MG63 (cell line): Measurements from ENCODE around the gene PTPRG. TPM values are rescaled to one million over a fixed set of nuclear protein-coding genes. Genes with fewer than 3 reads are reported as not detected.
A peak's percentile ranks its signal among the peaks of the same experiment; 100 is the strongest.

ENCODE experiments used
- DNase-seq: peaks from one replicate; pipeline ENCODE4 v3.0.0-alpha.2; 2020
- H3K27me3 ChIP-seq: fragments of 250-450 bp; sonication (Bioruptor Pico); 2 replicates; pipeline ENCODE4 v1.5.1; 2020; ENCODE audit warnings: mild to moderate bottlenecking, moderate library complexity
- H3K36me3 ChIP-seq: fragments of 250-450 bp; sonication (Bioruptor Pico); 2 replicates; pipeline ENCODE4 v1.5.1; 2020; ENCODE audit warnings: mild to moderate bottlenecking, moderate library complexity
- H3K4me3 ChIP-seq: fragments of 250-450 bp; sonication (Bioruptor Pico); 2 replicates; pipeline ENCODE4 v1.5.1; 2020; ENCODE audit warnings: mild to moderate bottlenecking, moderate library complexity
- H3K9me3 ChIP-seq: fragments of 250-450 bp; sonication (Bioruptor Pico); 2 replicates; pipeline ENCODE4 v1.5.1; 2020; ENCODE audit warnings: mild to moderate bottlenecking, moderate library complexity
- total RNA-seq: library from RNA; depleted of rRNA; stranded (reverse); fragments of >200 nt; shearing (Covaris generic); gene quantifications from 2 replicates; pipeline ENCODE4 v1.2.3, GENCODE V29; 2014; ENCODE audit warnings: low replicate concordance

Gene PTPRG
- total RNA-seq, 1 experiment from 2014 or later = 3.1 TPM

DNA sequence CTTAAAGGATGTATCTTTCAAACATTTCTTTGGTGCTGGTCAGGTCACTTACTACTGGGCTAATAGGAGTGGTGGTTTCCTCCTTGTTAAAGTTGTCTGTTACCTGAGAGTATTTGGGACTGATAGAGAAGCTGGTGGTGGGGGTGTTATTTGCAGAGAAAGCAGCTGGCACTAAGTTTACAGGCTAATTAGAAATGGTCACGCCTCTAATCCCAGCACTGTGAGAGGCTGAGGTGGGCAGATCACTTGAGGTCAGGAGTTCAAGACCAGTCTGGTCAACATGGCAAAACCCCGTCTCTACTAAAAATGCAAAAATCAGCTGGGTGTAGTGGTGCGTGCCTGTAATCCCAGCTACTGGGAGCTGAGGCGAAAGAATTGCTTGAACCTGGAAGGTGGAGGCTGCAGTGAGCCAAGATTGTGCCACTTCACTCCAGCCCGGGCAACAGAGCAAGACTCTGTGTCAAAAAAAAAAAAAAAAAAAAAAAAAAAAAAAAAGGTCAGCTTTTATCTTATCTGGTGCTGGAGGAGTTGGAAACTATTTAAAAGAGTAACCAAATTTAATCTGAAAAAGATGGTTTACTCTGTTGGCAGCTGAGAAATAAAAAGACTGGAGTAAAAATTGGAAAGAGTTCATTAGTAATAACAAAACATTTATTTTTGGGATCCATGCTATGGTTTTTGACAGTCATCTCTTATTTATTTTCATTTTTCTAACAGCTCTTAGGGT, 332.6 kb downstream of the PTPRG start:
- Histone ChIP-seq H3K4me3 (no peak overlapping the region), H3K27me3 (no peaks in the 10 kb centered on the region), H3K9me3 (no peaks in the 10 kb centered on the region), H3K36me3 (no peaks in the 10 kb centered on the region)
- no peak for DNase-seq

DNA sequence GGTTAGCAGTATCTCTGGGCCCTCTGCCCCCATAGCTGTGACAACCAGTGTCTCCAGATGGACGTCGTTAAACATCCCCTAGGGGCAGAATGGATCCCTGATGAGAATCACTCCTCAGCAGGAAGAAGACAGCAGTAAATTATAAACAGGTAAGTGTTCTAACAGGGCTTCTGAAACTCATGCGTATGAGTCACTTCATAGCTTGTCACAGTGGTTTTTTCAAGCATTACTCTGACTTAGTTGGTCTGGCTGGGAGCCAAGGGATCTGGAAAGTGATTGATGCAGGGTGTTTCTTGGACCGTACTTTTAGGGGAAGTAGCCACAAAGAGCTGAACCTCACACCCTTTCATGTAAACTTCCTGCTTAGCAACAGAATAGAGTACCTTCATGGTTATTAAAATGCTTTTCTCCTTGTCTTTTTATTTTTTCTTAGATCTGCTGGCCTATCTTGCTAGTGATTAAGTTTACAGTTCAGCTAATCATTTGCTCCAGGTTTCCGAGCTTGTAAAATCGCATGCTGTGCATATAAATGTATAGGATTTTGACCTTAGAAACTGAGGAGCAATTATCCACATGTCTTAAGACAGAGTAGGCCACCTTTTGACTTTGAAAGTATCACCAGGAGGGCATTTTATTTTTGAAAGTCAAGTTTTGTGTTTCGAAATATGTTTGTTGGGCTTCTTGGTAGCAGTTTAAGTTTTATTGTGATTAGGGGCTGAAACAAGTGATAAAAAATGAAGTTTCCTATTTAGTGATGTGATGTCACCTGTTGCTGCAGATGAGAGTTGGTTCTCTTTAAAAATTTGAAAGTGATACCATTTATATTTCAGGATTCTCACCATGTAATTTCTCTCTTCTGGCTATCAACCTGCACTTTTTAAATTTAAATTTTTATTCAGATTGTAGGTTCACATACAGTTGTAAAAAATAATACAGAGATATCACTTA, 333.9 kb downstream of the PTPRG start:
- H3K4me3 ChIP-seq = no peak overlapping the region
- DNase-seq = peak; percentile 75
- no peaks in the 10 kb centered on the region for H3K27me3 ChIP-seq
- H3K36me3 ChIP-seq = no peaks in the 10 kb centered on the region
- H3K9me3 ChIP-seq = no peaks in the 10 kb centered on the region

DNA sequence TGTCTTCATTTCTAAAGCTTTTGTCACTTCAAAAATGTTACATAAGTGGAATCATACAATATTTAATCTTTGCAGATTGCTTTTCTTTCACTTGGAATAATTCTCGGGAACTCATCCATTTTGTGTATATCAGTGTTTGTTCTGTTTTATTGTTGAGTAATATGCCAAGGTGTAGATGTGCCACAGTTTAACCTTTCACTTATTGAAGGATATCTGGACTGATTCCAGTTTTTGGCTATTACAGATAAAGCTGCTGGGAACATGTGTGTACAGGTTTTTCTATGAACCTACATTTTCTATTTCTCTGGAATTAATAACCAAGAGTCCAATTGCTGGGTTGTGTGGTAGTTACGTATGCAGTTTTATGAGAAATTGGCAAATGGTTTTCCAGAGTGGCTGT, 334.9 kb downstream of the PTPRG start:
- Histone ChIP-seq H3K27me3 (no peaks in the 10 kb centered on the region), H3K9me3 (no peaks in the 10 kb centered on the region), H3K36me3 (no peaks in the 10 kb centered on the region), H3K4me3 (no peak overlapping the region)
- DNase-seq = no peak

DNA sequence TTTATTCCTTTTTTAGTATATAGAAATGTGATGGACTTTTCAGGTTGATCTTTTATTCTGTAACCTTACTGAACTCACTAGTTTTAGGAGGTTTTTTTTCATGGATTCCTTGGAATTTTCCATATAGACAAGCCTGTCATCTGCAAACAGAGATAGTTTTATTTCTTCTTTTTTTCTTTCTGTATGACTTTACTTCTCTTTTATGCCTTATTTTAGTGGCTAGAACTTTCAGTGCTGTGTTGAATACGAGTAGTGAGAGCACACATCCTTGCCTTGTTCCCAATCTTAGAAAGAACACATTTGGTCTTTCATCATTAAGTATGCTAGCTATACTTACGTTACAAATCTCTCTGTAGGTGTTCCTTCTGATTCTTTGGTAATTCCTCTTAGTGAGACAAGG, 336.5 kb downstream of the PTPRG start:
- Histone ChIP-seq H3K4me3 (no peak overlapping the region), H3K27me3 (no peaks in the 10 kb centered on the region), H3K36me3 (no peaks in the 10 kb centered on the region), H3K9me3 (no peaks in the 10 kb centered on the region)
- DNase-seq = no peak

DNA sequence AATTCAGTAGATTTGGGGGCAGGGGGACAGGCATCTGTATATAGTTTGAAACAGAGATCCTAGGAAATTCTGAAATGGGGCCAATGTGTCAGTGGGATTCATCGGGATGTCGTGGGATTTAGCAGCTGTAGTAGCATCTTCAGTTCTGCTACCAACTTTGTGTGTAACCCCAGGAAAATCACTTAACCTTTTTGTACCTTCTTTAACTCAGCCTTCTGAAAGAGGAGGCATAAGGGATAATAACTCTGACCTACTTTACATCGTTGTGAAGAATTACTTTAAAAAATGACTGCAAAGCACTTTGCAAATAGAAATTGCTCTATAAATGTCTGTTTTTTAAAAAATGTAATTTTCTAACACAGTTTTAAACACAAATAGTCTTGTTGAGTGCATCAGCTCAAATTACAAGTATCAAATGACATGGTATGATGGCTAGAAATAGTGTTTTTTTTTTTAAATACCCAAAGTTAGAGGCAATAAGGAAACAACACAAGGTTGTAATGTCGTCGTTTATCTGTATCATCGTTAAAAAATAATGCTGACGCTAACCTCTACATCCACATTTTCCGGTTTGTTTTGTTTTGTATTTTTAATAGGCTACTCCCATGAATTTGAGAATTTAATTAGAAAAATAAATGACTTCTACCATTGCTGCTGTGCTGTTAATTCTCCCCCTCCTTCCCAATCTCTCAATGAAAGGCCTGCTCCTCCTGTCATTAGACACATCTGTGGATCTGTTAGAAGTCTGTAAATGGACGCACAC, 338.5 kb downstream of the PTPRG start:
- H3K36me3 ChIP-seq = no peaks in the 10 kb centered on the region
- H3K4me3 ChIP-seq = no peak overlapping the region
- no peaks in the 10 kb centered on the region for H3K27me3 ChIP-seq
- H3K9me3 ChIP-seq = no peaks in the 10 kb centered on the region
- DNase-seq = no peak

DNA sequence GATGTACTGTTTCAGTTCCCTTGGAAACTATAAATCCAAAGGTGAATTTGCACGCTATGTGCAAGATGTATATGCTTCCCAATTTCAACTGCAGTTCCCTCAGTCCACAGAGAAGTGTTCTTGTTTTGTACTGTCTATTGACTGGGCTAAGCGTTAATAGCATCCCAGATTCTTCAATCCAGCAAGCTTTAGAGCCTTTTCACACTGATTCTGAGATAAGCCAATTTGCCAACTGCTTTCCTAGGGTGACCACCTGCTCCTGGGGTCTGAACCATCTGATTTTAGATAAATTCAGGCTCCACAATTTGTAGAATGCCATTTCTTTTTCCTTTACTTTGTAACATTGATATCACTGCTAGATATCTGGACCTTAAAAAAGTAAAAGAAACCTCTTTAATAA, 340.1 kb downstream of the PTPRG start:
- H3K27me3 ChIP-seq = no peaks in the 10 kb centered on the region
- H3K4me3 ChIP-seq = no peak overlapping the region
- no peak for DNase-seq
- H3K36me3 ChIP-seq = no peaks in the 10 kb centered on the region
- no peaks in the 10 kb centered on the region for H3K9me3 ChIP-seq

DNA sequence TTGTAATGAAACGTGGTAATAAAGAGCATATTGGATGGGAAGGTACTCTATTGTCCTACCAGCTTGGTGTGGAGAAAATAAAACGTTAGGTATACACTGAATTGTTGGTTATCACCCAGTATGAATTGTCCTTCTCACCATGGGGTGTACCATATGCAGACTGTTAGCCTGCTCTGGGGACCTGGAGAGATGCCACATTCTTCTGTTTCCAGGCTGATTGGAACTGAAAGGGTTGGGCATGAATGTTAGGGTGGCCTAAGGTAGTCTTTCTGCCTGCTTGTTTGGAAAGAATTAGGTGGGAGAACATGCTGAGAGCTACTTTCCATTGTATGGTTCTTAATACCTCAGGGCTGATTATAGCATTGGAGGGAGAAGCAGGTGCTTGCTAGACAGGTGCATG, 340.6 kb downstream of the PTPRG start:
- no peak for DNase-seq
- H3K4me3 ChIP-seq = no peak overlapping the region
- H3K36me3 ChIP-seq = no peaks in the 10 kb centered on the region
- H3K9me3 ChIP-seq = no peaks in the 10 kb centered on the region
- H3K27me3 ChIP-seq = no peaks in the 10 kb centered on the region

DNA sequence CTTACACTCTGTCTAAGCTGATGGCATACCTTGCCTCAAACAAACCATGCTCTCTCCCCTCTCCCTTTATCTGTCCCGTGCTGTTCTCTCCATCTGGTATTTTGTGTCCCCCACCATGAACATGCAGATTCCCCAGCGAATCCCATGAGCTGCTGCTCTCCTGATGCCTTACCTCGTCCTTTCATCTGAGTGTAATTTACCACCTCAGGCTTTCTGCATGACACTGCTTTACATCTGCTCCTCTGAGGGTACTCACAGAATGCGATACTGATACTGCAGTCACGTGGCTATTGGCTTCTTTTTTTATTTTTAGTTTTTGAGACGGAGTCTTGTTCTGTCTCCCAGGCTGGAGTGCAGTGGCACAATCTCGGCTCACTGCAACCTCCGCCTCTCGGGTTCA, 341.7 kb downstream of the PTPRG start:
- no peak for DNase-seq
- H3K27me3 ChIP-seq = no peaks in the 10 kb centered on the region
- H3K36me3 ChIP-seq = no peaks in the 10 kb centered on the region
- no peaks in the 10 kb centered on the region for H3K9me3 ChIP-seq
- no peak overlapping the region for H3K4me3 ChIP-seq

DNA sequence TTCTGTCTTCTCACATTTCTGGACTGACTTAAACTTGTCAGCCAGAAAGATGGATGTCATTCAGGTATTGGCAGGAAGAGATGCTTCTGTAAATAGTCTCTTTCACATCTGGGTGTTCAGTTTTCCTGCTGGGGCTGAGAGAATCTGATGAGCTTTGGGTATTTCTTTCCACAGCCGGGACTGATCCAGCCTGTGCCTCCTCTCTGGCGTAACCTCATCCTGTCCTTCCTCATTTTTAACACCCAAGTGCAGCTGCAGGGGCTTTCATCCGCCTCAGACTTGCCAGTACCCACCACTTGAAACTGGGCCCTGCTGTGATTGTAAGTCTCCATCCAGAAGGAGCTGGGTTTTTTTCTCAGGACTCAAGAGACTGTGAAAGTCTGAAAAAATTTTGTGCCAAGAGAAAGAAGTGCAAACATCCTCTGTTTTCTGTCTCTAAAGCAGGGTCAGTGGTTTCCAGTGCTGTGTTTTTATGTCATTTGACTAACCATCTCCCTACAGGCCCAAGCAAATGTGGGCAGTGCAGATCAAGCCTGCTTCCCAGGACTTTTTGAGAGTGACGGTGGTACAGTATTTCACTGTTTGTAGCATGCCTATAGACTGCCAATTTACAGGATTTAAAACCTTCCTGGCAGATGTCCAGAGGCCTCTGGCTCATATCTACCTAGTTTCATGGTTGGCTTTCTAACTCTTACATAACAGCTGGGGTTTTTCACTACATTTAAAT, 342.7 kb downstream of the PTPRG start:
- Histone ChIP-seq H3K4me3 (no peak overlapping the region), H3K9me3 (no peaks in the 10 kb centered on the region), H3K27me3 (no peaks in the 10 kb centered on the region), H3K36me3 (no peaks in the 10 kb centered on the region)
- peak; percentile 24 for DNase-seq

DNA sequence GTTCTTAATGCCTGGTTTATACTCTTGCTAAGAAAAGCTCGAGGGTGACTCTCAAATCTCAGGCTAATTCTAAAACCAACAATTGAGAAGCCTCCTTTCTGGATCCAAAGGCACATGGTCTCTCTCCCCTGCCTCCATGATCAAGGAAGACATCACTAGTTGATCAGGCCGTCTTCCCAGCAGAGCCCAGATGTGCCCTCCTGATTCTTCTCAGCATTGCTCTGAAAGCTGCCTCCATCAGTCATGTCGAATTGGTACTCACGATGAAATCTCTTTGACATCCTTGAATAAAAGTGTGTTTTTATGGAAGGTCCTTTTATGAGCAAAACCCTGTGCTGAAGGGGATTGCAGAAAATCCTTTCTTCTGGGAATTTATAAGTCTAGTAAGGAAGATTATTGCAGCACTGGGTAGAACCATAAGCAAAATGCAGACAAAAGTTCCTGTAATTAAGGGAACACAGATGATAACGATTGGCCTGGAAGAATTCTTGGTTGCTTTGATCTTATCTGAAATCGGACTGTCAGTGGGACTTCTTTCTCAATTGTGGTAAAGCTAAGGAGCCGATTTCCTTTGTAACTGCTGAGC, 345.9 kb downstream of the PTPRG start:
- no peaks in the 10 kb centered on the region for H3K36me3 ChIP-seq
- H3K27me3 ChIP-seq = no peaks in the 10 kb centered on the region
- no peak for DNase-seq
- no peaks in the 10 kb centered on the region for H3K9me3 ChIP-seq
- no peak overlapping the region for H3K4me3 ChIP-seq

DNA sequence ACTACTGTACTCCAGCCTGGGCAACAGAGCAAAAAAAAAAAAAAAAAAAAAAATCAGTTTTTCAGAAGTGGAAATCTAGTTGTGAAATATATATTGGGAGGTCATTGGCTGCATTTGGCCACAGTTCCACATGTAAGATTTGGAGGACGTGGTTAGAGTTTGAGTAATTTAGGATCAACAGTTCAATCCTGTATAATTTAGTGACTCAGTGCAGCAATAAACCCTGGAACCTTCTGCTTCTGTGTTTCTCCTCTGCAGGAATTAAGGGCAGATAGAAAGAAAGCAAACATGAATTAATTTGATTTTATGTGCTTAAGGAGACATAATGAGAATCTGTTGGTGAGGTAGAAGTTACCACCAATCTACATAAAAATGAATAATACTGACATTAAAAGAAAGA, 347.0 kb downstream of the PTPRG start:
- Histone ChIP-seq H3K9me3 (no peaks in the 10 kb centered on the region), H3K36me3 (no peaks in the 10 kb centered on the region), H3K4me3 (no peak overlapping the region), H3K27me3 (no peaks in the 10 kb centered on the region)
- DNase-seq = peak; percentile 2

DNA sequence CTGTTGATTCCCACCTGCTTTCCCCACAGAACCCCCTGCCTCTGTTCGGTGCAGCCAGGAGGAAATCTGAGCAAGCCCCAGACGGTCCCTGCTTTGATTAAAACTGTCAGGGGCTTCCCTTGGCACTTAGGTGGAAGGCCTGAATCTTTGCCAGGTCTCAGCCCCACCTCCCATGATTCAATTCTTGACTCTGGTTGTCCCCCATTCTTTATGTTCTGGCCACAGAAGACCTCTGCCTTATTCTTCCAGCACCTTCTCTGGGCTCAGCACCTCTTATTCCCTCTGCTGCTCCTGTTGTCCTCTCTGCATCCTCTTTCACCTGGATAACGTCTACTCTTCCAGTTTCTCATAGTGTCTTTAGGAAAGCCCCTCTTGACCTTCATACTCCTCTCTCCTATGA, 349.4 kb downstream of the PTPRG start:
- no peak for DNase-seq
- H3K36me3 ChIP-seq = no peaks in the 10 kb centered on the region
- H3K27me3 ChIP-seq = no peaks in the 10 kb centered on the region
- H3K9me3 ChIP-seq = no peaks in the 10 kb centered on the region
- H3K4me3 ChIP-seq = no peak overlapping the region

DNA sequence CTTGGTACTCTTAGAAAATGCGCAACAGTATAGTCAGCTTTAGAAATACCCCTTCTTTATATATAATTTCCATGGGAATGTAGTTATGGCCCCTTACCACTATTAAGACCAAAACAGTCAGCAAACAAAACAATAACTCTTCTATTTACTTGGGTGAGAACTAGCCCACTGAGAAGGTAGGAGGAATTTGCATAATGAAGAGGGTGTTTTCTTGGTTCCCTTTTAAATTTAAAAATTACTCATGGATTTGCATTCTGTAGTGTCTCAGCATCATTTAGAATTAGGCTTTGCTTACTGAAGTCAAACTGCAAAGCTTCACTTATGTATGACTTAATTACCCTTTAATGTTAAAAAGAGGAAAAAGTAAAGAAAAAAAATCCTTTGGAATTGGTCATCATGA, 350.8 kb downstream of the PTPRG start:
- H3K9me3 ChIP-seq = no peaks in the 10 kb centered on the region
- DNase-seq = no peak
- no peak overlapping the region for H3K4me3 ChIP-seq
- H3K36me3 ChIP-seq = no peaks in the 10 kb centered on the region
- H3K27me3 ChIP-seq = no peaks in the 10 kb centered on the region

DNA sequence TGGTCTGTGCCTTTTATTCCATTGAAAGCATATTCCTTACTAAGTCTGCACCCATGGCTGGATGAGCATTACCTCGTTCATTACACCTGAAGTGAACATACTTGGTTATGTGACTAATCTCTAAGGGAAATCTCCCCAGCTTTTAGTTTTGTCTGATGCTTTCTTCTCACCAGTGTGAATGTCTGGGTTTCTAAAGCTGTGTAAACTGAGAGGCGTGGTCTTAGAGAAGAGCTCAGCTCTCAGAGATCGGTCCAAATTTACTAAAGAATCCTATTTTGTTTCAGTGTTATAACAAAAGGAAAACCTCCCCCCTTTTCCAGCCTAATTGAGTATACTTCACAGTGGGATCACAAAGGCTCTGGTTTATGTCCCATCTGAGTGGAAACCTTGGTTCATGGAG, 352.3 kb downstream of the PTPRG start:
- DNase-seq = no peak
- Histone ChIP-seq H3K4me3 (no peak overlapping the region), H3K36me3 (no peaks in the 10 kb centered on the region), H3K9me3 (no peaks in the 10 kb centered on the region), H3K27me3 (no peaks in the 10 kb centered on the region)

DNA sequence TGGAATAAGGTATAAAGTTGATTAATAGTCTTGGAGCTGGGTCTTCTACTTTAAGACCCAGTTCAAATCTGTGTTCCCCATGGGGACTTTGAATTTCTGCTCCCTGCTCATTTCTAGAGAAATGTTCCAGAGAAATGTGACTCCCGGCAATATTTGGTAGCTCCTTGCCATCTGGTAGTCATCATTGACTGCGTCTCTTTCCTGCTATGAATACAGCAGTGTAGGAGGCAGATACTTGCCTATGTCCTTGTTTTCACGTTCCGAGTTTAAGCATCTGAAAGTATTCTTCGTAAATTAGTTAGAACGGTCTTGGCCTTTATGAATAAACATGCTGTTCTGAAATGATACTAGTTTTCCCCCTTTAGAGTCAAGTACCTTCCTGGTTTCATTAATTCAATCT, 352.9 kb downstream of the PTPRG start:
- no peak for DNase-seq
- Histone ChIP-seq H3K36me3 (no peaks in the 10 kb centered on the region), H3K4me3 (no peak overlapping the region), H3K9me3 (no peaks in the 10 kb centered on the region), H3K27me3 (no peaks in the 10 kb centered on the region)

DNA sequence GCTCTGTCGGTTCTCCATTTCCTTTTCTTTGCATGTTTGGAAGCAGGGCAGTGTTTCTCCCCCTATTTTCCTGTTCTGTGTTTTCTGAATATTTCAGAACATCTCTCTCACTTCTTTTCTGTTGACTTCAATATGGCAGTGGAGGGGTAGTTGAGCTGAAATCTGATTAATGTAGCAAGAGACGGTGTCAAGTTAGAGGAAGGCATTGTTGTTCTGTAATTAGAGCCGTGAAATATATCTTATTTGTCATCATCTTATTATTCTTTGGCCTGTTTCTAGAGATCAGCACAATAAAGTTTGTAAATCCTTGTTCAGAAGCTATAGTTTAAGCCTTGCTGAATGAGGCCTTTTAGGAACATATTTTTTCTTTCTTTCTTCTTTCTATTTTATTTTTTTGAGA, 353.9 kb downstream of the PTPRG start:
- Histone ChIP-seq H3K27me3 (no peaks in the 10 kb centered on the region), H3K9me3 (no peaks in the 10 kb centered on the region), H3K36me3 (no peaks in the 10 kb centered on the region), H3K4me3 (no peak overlapping the region)
- no peak for DNase-seq
